GM19452 (cell line): Measurements from ENCODE around the gene SCRT2.
"Not testable (repeated sequence)": the region's sequence is repeated elsewhere in the genome, so short reads cannot be mapped to it uniquely, and the experiment has no call there.

Experiments used
- ATAC-seq: cut with Tn5 transposase; IDR thresholded peaks from one replicate; pipeline ENCODE4 v1.9.1; 2021; ENCODE audit not compliant: unreplicated experiment

SCRT2 gene

DNA sequence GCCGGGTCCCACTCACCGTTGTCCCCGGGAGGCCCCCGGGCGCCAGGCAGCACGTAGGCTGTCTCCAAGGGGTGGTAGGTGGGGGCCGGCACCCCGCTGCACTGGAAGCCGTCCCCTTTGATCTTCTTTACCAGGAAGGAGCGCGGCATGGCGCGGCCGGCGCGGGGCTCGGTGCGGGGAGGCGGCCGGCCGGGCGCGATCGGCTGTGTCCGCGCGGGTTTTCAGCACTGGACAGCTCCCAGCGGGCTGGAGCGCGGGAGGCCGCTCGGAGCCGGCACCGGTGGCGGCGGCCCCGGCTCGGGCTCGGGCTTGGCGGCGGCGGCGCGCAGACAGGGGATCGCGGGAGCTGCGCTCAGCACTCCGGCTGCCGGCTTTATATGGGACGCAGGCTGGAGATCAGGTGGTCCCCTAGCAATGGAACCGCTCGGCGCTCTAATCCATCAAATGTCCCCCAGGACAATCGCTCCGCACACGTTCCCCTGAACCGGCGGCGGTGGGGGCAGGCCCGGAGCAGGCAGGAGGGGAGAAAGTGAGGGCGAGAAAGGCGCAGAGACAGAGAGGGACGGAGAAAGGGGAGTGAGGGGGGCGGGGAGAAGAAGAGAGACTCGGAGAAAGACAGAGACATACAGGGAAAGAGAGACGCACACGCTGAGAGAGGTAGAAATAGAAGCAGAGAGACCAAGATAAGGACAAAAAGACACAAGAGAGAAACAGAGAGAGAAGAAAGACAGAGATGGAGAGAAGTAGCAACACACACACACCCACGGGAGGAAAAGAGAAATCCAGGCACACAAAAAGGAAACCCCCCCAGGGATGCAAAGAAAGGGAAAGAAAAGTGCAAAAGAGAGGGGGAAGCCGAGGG, at the start of gene SCRT2:
TSS of gene SCRT2 (minus strand) at position 350 of the 862 bp plus-strand sequence. CDS start at position 149, 201 bp downstream.
- ATAC-seq, result no peak

DNA sequence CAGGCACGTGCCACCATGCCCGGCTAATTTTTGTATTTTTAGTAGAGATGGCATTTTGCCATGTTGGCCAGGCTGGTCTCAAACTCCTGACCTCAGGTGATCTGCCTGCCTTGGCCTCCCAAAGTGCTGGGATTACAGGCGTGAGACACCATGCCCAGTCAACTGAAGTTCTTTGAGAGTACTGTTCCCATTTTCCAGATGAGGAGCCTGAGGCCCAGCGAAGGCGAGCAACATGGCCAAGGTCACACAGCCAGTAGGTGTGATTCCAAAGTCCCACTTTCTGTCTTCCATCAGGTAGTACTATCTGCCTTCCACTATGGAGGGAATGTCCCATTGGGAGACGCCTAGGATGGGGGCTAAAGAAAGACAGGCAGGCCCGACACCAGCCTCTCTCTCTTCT, 49.2 kb upstream of the SCRT2 start:
- ATAC-seq, result not testable (repeated sequence)

- no peak for ATAC-seq
Measured at GRCh38 chr20:723756-724155, 48.2 kb upstream of the SCRT2 start.

- ATAC-seq, result no peak
Measured at GRCh38 chr20:722822-723644, 47.4 kb upstream of the SCRT2 start.

- no peak for ATAC-seq
Measured at GRCh38 chr20:721876-722275, 46.3 kb upstream of the SCRT2 start.

DNA sequence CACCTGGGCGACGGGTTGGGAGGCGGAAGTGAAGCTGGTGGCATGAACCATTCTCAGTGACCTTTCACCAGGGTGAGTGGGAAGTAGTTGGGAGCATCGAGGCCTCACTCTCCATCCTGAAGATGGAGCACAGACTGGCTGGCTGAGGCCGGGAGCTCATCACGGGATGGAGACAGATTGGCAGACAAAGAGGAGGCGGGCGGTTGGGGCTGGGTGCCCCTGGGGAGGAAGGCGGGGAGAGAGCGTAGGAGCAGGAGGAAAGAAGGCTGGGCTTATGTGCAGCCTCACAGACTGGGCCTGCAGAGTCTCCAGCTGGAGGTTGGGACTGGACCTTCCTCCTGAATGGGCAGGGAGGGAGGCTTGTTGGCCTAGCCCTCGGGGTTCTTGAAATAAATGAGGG, 44.2 kb upstream of the SCRT2 start:
- ATAC-seq, result no peak

DNA sequence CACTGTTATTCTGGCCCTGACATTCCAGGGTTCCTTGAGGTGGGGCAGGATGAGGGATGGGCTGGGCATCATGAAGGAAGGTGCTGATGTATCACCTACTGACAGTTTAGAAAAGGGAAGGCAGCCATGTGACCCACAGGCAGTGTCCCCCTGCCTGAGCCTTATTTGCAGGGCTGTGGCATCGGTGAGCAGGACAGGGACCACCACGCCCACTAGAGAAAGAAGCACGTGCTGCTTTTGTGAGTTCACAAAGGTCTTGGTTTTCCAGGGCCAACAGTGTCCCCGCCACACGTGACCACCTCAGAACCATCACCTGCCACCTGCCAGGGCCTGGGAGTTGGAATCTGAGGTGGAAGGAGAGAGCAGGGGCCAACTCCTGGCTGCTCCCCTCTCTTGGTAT, 43.5 kb upstream of the SCRT2 start:
- ATAC-seq, result no peak

- no peak for ATAC-seq
Measured at GRCh38 chr20:717832-718231, 42.2 kb upstream of the SCRT2 start.

DNA sequence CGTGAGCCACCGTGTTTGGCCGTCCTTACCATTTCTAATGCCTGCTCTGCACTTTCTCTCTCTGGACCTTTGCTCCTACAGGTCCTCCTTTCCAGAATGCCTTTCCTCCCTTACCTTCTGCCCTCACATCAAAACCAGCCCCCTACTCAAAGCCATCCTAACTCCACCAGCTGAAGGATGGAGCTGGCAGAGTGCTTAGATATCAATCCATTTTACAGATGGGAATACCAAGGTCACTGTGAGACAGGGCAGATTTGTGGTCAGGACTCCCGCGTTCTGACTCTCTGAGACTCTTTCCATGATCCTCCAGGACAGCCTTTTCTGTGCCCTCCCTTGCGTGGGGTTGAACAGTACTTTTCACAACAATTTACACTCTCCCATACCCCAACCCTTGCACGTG, 41.7 kb upstream of the SCRT2 start:
- ATAC-seq, result no peak

- no peak for ATAC-seq
Measured at GRCh38 chr20:714453-714852, 38.9 kb upstream of the SCRT2 start.

DNA sequence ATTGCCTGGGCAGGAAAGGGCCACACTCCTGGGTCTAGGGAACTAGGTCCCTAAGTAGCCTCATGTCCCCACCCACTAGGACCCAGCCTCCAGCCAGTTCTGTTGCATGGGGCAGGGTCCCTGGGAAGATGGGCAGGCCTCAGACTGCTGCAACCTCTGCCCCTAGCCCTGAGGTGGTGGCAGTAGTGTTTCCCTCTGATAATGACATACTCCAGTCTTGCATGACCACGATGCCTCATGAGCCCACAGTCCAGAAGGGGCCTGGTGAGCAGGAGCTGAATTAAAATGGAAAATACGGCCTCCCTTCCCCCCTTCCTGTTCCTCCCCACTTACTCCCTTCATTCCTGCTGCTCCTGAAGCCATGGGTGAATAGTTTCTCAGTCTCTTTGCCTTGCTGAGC, 36.0 kb upstream of the SCRT2 start:
- ATAC-seq, result no peak

GRCh38 chr20:710780-711450, 35.3 kb upstream of the SCRT2 start:
- ATAC-seq, result no peak

DNA sequence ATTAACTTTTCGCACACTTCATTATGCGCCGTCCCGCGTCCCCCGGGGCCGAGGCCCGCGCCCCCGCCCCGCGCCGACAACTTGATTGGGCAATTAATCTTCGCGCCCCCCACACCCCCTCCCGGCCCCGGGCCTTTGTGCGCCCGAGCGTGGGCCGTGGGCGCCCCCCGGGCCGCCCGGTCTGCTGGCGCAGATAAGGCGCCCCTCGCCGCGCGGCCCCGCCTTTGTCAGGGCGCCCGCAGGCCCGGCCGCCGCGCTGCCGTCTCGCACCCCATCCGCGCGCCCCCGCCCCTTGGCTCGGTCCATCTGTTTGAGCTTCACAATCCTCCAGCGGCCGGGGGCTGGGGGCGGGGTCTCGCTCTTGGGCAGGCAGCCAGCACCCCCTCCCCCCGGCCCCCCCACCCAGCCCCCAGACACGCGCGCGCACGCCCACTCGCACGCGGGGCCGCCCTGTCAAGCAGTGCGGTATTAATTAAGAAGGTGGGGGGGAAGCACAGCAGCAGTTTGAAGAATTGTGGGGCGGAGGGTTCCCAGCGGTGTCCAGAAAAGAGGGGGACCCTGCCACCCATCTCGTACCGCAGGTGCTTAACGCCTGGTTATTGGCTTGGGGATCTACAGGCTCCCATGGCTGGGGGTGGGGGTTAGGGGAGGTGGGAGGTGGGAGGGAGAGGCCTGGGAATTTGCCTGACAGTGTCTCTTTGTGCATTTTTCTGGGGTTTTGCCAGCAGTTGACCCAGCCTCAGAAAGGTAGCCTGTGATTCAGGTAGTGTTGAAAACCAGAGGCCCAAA, 34.6 kb upstream of the SCRT2 start:
- ATAC-seq, result no peak

DNA sequence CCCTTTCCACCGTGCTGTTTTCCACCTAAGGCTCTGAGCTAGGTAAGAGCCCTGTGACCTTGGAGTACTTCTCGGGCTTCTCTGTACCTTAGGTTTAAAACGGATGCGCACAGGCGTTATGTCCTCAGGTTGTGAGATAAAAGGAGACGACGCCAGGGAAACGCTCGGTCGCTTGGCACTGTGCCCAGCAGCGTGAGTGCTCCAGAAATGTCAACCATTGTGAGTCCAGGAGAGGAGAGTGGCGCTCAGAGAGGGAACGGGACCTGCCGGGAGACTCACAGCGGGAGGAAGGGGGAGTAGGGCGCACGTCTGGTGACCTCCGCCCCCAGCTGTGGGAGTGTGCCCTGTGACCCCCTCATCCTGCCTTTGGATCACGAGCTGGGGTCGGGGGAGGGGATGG, 33.8 kb upstream of the SCRT2 start:
- ATAC-seq, result no peak

GRCh38 chr20:708956-709355, 33.4 kb upstream of the SCRT2 start:
- ATAC-seq, result no peak

DNA sequence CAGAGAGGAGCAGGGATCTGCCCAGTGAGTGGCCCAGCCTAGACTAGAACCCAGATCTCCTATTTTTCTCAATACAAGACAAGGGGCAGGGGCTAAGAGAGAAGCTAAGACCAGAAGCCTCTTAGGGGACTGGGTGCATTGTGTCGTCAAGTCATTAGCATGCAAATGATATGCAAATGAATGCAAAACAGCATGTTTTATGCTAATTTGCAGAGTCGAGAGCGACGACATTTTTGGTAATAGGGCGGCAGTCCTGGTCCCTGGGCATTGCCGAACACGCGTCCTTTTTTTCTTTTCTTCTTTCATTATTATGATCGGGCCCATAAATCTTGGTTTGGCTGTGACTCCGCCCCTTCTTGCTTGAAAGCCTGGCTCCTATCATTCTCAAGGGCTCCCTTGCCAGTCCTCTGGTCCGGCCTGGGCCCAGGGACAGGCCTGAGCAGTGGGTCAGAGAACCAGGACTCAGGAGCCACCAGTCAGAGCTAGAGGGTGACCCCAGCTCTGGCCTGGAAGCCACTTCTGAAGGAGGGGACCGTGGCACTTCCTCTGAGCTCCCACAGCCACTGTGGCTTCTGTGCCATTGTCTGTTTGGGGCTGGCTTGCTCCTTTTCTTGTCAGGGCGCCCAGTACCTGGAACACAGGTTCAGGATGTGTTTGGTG, 32.0 kb upstream of the SCRT2 start:
- ATAC-seq, result no peak

DNA sequence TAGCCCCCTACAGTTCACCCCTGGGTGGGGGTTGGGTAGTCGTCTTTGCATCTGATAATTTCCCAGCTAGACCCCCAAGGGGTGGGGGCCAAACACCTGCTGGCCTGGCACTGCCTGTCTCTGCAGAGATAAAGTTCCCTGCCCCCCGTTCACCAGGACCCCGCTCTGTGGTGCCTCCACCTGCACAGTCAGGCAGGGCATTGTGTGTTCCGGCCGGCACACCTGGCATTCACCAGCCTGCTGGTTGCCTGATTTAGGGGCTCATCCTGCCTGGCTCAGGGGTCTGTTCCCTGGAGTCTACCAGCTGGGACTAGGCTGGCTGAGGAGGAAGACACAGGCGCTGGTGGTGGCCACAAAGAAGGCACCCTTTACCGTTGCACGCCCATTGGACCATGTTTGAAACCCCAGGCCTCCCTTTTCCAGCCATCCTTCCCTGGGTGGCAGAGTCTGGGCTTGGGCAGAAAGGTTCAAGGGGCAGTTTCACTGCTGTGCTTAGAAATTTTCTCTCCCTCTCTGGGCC, 30.8 kb upstream of the SCRT2 start:
- ATAC-seq, result no peak

GRCh38 chr20:704726-705125, 29.1 kb upstream of the SCRT2 start:
- no peak for ATAC-seq

- no peak for ATAC-seq
Measured at GRCh38 chr20:703426-703825, 27.8 kb upstream of the SCRT2 start.

DNA sequence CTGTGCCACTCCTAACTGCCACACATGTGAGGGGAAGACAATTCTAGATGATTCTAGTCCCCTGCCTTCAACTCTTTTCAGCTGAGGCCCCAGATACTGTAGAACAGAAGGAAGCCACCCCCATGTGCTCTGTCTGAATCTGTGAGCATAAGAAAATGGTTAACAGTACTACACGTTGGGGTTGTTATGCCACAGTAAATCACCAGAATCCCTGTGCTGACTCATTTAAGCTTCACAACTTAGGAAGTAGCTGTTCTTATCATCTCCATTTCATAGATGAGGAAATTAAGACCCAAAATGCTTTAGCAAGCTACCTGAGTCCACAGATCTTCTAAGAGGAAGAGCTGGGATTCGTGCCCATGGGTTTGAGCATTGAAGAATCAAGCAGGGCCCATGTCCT, 27.4 kb upstream of the SCRT2 start:
- ATAC-seq, result no peak
